GM19468 (cell line): Measurements from ENCODE around the gene TRPM5.

Experiments used
- ATAC-seq: cut with Tn5 transposase; IDR thresholded peaks from one replicate; pipeline ENCODE4 v1.9.1; 2021; ENCODE audit warnings: mild to moderate bottlenecking, moderate library complexity, moderate number of reproducible peaks; ENCODE audit not compliant: unreplicated experiment; ENCODE audit errors: extremely low read depth

Gene TRPM5

GRCh38 chr11:2471048-2471803, 26.9 kb upstream of the TRPM5 start:
- ATAC-seq: no peak

GRCh38 chr11:2470495-2470894, 26.2 kb upstream of the TRPM5 start:
- no peak for ATAC-seq

DNA sequence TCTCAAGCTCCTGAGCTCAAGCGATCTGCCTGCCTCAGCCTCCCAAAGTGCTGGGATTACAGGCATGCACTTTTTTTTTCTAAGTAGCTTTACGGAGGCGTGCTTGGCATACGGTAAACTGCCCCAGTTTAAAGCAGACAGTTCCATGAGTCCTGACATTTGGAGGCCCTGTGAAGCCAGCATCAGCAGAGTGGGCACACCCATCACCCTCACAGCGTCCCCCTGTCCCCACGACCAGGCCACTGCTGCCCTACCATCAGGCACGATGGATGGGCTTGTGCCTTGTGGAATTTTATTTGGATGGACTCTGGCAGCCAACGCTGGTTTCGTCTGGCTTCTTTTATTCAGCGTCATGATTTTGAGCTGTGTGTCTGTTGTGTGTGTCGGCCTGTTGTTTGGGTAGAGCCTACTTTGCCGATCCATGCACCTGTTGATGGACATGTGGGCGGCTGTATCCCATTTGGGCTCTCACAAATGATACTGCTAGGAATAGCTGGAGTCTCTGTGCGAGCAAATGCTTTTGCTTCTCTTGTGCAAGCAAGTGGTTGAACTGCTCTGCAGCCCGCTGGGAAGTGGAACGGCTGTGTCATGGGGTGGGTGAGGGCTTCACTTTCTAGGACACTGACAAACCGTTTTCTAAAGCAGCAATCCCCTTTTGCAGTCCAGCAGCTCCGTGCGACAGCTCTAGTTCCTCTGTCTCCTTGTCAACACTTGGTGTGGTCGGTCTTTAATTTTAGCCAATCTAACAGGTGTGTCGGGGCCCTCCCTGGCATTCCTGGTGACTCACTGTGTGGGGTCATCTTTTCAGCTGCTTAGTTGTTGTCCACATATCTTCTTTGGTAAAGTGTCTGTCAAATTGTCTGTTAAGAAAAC, 24.3 kb upstream of the TRPM5 start:
- no peak for ATAC-seq

DNA sequence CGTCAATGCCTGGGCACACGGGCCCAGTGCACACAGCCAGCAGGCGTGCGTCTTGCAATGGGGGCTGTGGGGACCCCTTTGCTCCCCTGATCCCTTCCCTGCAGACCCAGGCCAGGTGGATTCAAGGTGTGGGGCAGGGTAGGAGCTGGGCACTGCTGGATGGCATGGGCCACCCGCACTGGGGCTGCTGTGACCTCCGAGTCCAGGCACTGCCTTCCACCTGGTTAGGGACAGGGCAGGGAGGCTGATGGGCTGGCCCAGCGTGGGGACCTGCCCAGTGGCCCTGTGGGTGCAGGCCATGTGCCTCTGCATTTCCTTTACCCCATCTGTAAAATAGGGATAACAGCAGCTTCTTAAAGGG, 23.4 kb upstream of the TRPM5 start:
- no peak for ATAC-seq

DNA sequence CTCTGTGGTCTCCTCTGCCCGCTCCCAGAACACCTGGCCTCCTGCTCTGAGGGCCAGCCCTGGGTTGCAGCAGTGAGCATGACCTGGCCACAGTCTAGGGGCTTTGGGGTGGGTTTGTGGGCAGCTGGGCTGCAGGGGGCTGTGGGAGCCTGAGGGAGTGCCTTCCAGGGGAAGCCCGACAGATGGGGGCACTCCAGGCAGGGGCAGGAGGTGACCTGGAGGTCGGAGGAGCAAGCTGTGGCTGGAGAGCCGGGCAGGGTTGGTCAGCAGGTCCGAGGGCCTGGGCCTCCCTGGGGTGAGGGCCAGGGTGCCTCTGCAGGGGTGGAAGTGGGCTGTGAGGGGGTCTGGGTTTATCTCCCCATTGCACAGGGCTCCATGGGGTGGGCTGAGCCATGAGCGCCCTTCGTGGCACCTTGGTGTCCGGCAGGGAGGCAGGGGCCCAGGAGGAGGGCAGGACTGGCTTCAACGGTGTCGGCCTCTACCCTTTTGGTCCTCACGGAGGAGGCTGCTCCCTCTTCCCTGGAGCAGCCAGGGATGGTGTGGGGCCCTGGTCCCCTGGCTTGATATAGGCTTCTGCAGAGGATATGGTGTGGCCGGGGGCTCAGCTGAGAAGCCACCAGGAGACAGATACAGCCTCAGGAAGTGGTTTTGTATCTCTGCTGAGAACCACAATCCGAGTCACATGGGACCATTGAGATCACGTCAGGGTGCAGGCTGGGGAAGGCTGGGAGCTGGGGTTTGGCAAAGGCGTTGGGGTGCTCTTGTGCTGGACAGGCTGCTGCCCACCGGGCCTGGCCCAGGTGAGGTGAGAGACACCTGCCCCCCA, 22.8 kb upstream of the TRPM5 start:
- no peak for ATAC-seq

DNA sequence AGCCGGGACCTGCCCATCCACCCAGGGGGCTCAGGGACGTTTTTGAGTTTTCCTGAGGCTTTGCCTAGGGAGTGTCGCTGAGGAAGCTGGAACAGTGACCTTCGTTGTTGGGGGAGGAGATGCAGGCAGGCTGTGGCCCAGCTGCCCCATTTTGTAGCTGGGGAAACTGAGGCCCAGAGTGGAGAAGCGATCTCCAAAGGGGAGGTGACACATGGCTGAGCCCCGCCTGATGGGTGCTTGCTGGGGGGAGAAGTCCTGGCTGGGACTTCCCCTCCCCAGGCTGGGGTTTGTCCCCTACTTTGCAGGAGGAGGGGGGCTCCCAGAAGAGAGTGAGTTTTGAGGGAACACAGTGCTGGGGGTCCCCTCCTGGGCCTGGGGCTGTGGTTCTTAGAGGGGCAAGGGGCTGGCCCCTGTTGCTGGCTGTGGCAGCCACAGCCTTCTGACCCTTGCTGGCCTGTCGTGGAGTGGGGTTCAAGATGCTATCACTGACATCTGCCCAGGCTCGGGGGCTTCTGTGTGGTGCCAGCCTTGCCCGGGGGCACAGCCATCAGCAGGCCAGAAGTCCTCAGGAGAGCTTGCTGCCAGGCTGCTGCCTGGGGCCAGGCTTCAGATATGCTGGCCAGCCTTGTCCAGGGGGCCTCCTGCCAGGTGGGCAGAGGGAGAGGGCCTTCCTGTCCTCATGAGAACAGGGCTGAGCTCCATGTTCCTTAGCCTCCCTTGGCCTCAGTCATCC, 21.9 kb upstream of the TRPM5 start:
- no peak for ATAC-seq

DNA sequence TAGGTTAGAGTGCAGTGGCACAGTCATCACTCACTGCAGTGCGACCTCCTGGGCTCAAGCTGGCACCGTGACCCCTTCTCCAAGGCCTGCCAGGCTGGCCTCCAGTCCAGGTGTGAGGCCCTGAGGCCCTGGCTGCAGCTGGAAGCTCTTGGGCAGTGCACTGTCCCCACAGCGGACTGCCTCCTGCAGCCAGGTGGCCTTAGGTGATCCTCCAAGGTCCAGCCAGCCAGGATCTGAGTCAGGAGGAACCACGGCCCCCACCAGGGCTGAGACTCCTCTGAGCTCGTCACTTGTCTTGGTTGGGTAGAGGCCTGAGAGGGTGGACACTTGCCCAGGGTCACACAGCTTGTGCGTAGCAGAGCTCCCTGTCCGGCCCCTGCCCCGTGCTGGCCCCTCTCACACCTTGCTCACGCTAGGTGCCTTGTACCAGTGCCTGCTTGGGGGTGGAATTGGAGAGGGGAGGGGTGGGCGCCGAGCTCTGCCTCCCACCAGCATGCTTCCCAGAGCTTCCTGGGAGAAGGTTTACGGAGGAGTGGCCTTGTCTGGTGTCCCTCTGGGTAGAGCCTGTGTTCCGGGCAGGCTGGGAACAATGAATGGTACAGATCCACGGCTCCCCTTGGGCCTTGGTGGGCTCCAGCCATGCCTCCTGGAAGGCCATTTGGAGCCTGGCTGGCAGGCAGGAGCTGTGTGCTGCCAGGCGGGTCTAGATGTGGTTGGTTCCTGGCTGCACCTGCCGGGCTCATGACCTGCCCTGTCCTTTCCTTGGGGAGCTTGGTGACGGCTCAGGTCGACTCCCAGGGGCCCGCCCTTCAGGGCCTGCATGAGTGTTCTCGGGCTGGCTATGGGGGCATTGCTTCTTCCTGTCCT, 21.1 kb upstream of the TRPM5 start:
- no peak for ATAC-seq

- ATAC-seq: no peak
These were observed 20.3 kb upstream of the TRPM5 start for GRCh38 chr11:2464451-2465165.

GRCh38 chr11:2463766-2464277, 19.5 kb upstream of the TRPM5 start:
- ATAC-seq: no peak

GRCh38 chr11:2462986-2463765, 18.9 kb upstream of the TRPM5 start:
- no peak for ATAC-seq

GRCh38 chr11:2462543-2462985, 18.2 kb upstream of the TRPM5 start:
- ATAC-seq: no peak

DNA sequence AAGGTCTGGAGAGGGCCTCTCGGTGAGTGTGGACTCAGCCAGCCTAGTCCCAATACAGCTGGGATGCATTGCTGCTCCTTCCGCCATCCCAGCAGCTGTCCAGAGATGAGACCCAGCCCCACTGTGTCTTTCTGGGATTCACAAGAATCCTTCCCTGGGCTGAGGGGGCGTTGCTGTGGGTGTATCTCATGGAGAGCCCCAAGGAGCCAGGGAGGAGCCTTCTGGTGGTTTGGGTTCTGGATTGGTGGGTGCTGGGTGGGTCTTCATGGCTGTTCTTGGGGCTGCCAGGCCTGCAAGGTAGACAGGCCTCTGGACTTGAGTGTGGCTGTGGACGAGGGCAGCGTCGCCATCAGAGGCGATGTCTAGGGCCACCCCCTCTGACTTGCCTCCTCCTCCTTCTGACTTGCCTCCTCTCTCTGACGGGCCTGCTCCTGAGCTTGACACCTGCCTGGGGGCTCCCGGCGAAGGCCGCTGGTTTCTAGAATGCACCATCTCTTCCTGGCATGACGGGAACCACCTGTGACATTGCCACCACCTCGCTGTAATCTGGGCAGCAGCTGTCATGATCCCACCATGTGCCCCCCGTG, 17.7 kb upstream of the TRPM5 start:
- ATAC-seq: no peak

GRCh38 chr11:2461253-2461955, 17.1 kb upstream of the TRPM5 start:
- ATAC-seq: no peak

GRCh38 chr11:2460540-2461252, 16.4 kb upstream of the TRPM5 start:
- ATAC-seq: no peak

DNA sequence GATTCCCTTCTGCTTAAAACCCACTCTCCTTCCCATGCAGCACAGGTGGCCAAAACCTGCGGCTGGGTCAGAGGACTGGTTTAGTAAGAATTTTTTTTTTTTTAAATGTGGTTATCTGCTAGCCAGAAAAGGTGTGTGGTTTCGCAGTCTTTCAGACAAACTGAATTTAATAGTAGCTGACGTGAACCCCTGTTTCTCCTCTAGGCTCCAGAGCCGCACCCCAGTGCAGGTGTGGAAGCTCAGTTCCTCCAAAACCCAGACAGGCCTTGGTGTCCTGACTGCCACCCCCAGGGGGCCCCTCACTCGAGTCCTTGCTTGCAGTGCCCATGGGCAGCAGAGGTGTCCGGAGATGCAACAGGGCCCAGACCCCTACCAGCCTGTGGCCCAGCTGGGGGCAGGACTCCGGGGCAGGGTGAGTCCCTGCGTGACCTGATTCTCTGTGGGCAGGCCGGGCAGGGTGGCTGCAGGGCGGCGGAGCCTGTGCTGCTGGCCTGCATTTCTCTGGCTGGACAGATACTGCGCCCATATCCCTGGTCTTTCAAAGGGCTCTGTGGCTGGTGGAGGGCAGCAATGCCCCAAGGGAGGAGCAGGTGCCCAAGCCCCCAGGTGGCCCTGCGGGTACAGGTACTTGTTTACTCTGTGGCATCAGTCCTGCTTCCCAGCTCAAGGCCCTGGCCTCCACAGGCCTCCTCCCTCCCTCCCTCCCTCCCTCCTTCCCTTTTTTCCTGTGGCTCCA, 15.7 kb upstream of the TRPM5 start:
- ATAC-seq: no peak
